HG02840 (cell line): ENCODE data around the gene PLBD2.
A peak's percentile ranks its signal among the peaks of the same experiment; 100 is the strongest.
"Not testable (repeated sequence)": the region's sequence is repeated elsewhere in the genome, so short reads cannot be mapped to it uniquely, and the experiment has no call there.

Experiments used
- ATAC-seq: cut with Tn5 transposase; IDR thresholded peaks from one replicate; pipeline ENCODE4 v1.9.1; 2021; ENCODE audit warnings: mild to moderate bottlenecking, moderate library complexity, moderate number of reproducible peaks; ENCODE audit not compliant: unreplicated experiment, low FRiP score

Gene PLBD2

DNA sequence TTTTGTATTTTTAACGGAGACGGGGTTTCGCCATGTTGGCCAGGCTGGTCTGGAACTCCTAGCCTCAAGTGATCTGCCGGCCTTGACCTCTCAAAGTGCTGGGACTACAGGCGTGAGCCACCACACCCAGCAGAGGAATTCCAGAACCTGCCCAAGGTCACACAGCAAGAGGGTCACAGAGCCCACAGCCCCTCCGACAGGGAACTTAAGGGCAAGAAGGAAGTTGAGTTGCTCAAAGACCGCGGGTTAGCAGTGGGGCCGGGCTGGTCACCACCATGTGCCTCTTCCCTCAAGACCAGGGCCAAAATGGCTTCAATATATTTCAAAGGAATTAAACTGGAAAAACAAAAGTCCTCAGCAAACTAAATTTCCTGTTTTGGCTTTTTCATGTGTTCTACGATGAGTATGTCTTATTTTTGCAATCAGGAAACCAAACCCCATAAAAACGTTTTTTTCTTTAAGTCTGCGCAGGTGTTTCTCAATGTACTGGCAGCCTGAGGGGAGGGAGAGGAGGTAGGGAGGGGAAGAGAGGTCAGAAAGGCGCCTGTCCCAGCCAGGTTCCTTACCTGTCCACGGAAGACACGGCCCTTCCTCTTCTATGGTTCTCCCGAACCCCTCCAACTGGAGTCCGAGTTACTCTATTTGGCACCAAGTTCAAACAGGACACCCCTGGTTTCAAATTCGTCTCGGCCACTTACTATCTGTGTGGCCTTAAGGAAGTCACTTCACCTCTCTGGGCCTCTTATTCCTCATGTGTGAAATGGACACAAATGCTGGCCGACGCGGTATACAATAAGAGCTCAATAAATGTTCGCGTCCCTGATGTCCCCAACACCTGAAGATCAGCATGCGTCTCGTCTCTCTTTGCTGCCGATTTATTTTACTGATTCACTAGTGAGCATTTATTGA is 24.3 kb upstream of the PLBD2 start:
- ATAC-seq, result peak; percentile 9

DNA sequence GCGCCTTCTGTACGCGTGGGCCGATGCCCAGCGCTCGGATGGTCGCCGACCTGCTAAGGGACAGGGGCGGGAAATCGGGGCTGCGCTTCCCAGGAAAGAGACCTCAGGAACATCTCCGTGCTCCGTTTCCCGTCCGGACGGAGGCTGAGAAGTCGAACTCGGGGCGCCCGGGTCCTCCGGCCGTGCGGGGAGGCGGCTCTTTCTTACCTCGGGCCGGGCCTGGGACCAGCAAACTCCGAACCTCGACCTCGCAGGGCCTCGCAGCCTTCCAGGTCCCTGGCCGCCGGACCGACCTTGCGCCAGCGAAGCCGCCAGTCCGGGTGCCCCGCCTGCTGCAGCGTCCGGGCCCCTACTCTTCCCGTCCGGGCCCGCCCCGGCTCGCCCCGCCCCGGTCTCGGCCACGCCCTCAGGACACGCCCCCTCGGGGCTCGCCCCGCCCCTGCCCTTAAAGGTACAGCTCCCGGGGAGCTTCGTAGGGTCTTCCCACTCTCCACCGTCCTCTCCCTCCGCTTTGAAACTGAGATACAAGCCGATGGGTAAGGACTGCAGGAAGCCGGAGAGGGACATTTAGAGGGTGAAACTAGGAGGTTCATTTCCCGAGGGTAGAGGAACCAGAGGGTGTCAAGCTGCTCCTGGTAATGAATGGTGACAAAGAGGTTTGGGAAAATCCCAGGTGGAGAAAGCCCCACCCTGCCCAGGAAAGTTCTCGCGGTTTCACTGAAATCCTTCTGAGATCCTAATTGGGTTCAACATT is 23.4 kb upstream of the PLBD2 start, which contains the start of gene SLC8B1:
Gene SLC8B1, minus strand, starts transcription at position 324 of the 754 bp plus-strand sequence. CDS start 2,231 bp downstream, outside the sequence.
- ATAC-seq, result peak; percentile 81

DNA sequence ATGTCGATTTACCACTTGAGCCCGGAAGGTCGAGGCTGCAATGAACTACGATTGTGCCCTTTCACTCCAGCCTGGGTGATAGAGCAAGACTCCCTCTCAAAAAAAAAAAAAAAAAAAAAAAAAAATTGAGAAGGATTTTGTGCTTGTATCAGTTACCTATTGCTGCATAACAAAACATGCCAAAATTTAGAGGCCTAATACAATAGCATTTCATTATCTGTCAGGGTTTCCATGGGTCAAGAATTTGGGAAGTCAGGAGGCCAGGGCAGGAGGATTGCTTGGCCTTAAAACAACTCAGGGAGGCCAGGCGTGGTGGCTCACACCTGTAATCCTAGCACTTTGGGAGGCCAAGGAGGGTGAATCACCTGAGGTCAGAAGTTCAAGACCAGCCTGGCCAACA is 18.8 kb upstream of the PLBD2 start:
- no peak for ATAC-seq

DNA sequence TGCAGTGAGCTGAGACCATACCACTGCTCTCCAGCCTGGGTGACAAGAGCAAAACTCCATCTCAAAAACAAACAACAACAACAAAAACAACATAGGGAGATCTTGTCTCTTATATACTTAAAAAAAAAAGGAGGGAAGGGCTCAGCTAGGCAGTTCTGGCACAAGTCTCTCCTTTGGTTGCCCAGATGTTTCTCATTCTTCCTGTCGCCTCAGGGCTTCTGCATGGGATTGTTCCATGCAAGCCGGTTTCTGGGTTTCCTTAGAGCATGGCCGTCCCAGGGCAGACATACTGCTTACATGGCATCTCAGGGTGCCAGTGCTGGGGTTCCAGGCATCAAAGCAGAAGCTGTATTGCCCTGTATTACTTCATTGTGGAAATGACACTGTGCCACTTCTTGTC is 18.3 kb upstream of the PLBD2 start:
- no peak for ATAC-seq

DNA sequence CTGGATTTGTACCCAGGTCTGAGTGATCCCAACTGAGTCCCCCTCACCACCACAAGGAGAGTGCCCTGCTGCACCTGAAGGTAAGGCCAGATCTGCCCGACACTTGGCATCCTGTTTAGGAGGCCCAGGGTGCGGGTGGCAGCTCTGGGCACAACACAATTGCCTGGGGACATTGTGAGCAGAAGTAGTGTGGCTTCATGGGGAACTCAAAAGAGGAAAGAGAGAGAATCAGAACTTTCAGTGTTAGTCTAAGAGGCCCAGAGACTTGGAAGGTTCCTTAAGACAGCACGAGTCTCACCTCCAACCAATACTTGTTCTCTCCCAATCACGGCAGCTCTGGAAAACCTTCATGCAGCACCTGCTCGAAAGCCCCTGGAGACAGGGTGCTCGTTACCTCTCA is 16.9 kb upstream of the PLBD2 start:
- no peak for ATAC-seq

DNA sequence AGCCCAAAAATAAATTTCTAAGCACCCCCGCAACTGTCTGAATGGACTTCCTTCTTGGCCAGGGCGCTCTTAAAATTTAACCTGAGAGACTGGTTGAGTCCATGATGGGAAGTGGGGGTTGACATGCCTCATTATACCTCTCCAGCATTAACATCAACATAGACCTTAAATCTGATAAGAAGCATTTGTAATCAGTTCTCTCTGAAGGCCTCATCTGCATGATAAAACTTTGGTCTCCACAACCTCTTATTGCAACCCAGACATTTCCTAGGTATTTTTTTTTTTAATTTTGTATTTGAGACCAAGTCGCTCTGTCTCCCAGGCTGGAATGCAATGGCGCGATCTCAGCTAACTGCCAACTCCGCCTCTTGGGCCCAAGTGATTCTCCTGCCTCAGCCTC is 13.1 kb upstream of the PLBD2 start:
- no peak for ATAC-seq

DNA sequence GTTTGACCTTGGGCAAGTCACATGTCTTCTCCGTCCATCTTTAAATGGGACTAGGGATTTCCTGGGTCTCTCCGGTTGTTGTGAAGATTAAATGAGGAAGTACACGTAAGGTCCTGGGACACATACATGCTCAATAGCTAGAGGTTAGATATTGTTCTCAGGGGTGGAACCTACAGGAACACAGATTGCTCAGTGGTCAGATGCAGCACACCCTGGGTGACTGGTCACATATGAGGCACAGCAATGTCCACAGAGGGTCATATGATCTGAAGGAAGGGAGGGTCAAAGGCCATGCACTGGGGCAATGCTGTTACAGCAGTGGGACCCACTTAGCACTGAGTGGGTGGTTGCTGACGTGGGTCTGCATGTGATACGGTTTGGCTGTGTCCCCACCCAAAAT is 12.0 kb upstream of the PLBD2 start:
- no peak for ATAC-seq

DNA sequence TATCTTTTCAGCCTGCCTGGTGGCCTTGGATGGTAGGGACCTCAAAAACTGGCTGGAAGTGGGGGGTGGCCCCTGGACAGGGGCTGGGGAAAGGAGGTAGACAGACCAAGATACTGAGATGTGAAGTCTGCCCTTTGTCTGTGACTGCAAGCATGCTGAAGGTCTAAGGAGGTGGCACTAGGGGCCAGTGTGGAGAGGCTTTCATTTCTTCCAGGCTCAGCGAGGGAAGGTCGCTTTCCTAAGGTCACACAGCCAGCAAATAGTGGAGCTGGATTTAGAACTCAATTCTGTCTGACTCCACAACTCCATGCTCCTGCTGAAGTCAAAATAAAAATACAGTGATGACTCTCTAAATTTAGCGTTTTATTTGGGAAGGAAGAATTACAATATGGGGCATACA is 11.3 kb upstream of the PLBD2 start:
- no peak for ATAC-seq

DNA sequence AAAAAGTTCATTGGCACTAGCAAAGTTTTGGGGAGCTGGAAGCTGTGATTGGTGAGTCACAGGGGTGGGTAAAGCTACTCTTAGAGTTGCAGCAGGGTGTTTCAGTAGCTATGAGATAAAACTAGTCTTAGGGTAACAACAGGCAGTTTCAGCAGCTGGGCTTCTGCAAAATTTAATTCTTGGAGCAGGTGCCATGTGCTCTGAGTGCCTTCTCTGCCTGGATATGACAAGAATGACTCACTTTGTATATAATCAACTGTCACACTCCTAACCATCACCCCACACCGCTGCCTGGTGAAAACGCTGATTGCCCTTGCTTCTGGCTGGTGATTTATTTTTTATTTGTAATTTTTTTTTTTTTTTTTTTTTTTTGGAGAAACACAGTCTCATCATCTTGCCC is 10.5 kb upstream of the PLBD2 start:
- ATAC-seq, result no peak

DNA sequence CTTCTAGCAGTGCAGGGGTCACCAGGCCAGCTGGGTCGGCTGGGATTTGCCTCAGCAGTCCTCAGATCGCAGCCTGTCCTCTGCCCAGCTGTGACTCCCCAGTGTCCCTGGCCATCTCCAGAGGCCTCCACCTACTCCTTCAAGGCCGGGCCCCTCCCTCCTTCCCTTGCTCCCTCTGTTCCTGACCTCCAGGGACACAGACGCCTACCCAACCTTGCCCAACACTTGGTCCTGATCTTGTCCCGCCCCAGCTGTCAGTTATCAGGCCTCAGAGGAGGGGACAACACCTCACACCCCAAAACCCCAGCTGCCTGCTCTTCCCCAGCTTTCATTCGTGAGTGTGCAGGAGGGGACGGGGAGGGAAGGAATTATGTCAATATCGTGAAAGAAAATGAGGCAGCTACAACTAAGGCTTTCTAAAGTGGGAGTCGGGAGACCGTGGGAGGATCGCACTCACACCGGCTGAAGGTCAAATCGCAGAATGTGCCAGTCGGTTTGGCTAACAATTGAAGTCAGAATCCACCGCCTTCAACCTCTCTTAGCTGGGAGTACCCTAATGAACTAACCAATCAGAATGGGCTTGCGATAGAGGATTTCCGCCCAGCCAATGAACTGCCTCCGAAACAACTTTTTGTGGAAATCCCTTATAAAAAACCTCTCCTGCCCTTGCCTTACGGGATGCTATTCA is 9.4 kb upstream of the PLBD2 start:
- ATAC-seq, result no peak

DNA sequence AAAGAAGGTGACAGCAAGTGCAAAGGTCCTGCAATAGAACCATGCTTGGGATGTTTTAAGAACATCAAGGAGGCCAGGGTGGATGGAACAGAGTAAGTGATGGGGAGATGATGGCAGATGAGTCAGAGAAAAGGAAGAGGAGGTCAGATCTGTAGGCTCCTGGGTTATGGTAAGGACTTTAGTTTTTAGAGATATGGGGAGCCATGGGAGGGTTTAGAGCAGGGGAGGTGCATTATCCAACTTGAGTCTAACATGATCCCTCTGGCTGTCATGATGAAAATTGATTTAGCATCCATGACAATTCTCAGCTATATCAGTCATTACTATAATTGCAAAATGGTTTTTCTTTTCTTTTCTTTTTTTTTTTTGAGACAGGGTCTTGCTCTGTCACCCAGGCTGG is 7.3 kb upstream of the PLBD2 start:
- no peak for ATAC-seq

DNA sequence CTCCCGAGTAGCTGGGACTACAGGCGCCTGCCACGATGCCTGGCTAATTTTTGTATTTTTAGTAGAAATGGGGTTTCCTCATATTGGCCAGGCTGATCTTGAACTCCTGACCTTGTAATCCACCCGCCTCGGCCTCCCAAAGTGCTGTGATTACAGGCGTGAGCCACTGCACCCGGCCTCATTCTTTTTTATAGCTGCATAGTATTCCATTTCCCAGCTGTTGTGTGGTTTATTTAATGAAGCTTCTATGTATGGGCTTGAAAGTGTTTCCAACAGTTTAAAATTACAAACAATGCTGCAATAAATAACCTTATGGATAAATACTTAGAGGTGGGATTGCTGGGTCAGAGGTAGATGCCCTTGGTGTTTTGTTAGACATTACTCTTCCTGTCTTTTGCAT is 4.2 kb upstream of the PLBD2 start:
- ATAC-seq, result not testable (repeated sequence)

DNA sequence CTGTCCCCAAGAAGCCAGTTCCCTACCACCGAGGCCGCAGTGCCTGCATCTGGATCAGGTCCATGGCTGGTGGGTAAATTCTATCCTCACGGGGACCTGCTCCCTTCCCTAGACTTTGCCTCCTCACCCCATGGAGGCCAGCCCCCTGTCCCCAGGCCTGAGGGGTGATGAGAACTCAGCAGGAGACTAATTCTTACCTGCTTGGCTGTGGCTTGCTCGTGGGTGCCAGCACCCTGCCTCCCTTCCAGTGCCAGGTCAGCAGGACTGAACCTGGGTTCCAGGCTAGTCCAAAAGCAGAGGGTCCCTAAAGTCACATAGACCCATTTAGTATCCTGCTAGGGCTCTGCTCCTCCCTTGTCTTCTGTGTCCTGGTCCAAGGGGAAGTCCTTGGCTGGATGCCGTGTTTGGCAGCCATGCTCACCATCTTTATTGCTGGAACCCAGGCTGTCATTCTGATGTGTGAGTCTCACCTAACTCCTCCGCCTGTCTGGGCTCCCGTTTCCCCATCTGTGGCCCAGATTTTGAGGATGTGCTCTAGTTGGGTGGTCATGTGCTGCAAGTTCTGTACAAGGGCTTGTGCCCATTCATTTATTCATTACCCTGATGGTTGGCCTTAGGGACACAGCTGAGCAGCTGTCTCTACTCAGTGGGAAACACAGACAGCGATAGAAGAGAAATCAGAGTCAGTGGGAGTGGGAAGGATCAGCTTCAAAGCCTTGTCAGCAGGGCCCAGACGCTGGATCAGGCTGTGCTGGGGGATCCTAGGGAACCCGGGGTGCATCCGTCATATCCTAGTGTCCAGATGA is 949 bp downstream of the PLBD2 start:
- ATAC-seq, result peak; percentile 5

DNA sequence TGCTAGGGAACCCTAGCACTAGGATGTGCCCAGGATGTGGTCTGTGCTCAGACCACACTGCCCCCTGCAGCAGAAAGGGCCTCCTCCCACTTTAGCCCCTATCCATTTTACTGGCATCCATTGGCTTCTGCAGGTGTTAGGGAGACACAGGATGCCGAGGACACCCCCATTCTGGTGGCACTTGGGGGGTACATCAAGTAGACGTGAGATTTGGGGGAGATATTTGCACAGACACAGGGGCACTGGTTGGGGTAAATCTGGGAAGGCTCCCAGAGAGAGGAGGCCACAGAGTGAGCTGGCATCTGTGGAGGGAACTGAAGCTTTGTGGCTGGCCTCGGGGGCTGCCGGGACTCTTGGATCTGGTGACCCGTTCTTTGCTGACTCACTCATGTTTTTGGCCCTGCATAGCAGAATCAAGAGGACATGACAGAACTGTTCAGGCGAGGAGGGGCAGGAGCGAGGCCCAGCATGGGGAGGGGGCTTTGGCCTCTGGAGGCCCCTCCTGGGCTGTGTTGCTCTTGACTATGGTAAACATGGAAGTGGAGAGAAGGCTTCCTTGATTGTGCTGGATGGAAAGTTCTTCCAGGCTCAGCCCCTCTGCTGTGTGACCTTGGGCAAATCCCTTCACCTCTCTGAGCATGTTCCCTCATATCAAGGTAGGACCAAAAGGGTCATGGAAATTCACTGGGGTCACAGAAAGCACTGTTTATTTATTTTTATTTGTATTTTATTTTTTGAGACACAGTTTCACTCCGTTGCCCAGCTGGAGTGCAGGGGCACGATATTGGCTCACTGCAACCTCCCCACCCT is 1.8 kb downstream of the PLBD2 start:
- no peak for ATAC-seq

DNA sequence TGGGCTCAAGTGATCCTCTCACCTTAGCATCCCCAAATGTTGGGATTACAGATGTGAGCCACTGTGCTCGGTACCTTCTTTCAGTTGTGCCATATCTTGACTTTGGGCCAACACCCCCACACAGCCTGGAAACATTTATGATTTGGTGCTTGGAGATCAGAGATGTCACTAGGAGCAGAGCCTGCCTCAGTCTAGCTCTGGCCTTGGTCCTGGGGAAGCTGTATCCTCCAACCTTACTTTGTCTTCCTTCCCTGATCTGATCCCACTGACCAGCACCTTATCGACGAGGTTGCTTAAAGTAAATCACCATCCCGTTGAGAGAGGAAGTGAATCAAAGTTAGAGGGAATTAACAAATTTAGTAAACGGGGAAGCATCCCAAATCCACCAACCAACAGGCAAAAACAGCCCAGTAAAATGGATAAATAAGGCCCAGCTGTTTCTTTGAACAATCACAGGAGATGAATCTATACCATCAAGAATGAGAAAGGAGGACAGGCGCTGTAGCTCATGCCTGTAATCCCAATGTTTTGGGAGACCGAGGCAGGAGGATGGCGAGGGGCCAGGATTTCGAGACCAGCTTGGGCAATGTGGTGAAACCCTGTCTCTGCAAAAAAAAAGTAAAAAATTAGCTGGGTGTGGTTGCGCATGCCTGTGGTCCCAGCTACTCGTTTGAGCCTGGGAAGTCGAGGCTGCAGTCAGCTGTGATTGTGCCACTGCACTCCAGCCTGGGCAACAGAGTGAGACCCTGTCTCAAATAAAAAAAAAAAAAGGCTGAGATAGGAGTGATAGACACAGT is 3.4 kb downstream of the PLBD2 start:
- no peak for ATAC-seq

DNA sequence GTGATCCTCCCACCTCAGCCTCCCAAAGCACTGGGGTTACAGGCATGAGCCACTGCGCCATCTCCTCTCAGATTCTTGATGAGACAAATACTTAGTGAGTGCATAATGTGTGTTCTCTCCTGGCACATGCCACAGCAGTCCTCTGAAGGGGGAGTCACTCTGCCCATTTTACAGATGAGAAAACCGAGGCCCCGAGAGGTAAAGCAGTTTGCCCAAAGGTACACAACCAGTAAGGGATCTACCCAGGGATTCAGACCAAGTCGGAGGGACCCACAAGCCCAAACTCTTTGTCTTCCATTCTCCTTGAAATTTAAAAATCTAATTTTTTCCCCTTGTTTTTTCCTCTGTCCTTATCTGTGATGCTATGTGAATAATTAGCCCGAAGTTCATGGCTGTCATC is 6.3 kb downstream of the PLBD2 start:
- ATAC-seq, result no peak

DNA sequence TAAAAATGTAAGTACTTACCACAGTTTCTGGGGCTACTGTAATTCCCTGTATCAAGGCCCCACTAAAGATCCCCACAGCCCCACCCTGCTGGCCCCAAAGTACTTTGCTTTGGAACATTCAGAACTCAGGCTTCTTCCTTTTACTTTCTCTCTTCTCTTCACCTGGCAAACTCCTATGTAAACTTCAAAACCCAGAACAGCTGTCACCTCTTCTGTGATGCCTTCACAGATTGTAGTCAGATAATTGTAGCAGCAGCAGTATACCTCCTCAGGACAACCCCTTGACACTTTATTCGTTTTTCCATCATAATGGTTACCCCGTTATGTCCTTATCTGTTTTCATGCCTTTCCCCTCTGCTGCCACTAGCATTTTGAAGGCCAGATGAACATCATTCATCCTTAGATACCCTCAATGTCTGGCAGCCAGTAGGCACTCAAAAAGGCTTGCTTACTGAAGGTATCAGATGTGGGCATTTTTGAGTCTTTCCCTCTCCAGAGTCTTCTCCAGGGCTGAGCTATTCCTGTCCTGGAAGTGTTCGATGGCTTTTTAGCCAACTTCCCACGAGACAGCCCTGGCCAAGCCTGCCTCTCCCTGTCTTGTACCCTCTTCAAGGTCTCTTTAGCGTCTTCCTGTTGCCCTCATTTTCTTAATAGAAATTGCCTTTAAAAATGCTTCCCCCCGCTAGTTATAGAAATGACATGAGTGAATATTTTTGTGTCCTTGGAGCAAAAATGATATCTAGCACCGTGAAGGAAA is 7.4 kb downstream of the PLBD2 start:
- ATAC-seq, result no peak

DNA sequence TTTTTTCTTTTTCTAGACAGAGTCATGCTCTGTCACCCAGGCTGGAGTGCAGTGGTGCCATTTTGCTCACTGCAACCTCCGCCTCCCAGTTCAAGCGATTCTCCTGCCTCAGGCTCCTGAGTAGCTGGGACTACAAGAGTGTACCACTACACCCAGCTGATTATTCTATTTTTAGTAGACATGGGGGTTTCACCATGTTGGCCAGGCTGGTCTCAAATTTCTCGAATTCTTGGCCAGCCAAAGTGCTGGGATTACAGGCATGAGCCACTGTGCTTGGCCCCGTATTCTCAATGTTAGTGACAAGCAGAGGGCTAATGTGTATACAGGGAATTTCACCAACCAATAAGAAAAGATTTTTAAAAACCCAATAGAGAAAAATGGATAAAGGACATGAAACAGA is 8.4 kb downstream of the PLBD2 start:
- no peak for ATAC-seq
